ENCODE data around the gene TNS1. TPM values are rescaled to one million over a fixed set of nuclear protein-coding genes. Genes with fewer than 3 reads are reported as not detected.

The TNS1 gene
- total and polyA plus RNA-seq, 10 of the 15 experiments (the other 5 are each of a cell fraction or from before 2014, with no cell fraction given), result 0.05 to 0.44 TPM; not detected in 8

GRCh38 chr2:217829420-217829819 is 173.4 kb downstream of the TNS1 start (continued):
- no peak for TF ChIP-seq MXI1 (IDR thresholded peaks at IDR 0.05; ENCODE audit: low read depth, low read length)
- TF ChIP-seq SP1 (IDR thresholded peaks at IDR 0.05; ENCODE audit: low read depth, low read length), result no peak
- TF ChIP-seq RAD21 (IDR thresholded peaks at IDR 0.05; ENCODE audit: insufficient read depth, low read depth, low read length), result no peak
- no peak for TF ChIP-seq BHLHE40 (IDR thresholded peaks at IDR 0.05; ENCODE audit: borderline replicate concordance in 1 of 2, low read depth in 2 of 2, low read length in 1 of 2)
- TF ChIP-seq GATAD2B (conservative IDR thresholded peaks at IDR 0.05; ENCODE audit: low read depth), result no peak
- TF ChIP-seq KAT2A (conservative IDR thresholded peaks at IDR 0.05; ENCODE audit: control insufficient read depth, low read depth, low read length), result no peak
- TF ChIP-seq HDGF (IDR thresholded peaks at IDR 0.05), result no peak
- no peak for TF ChIP-seq PAX5 (IDR thresholded peaks at IDR 0.05; ENCODE audit: borderline replicate concordance, low read depth, low read length)

GRCh38 chr2:217828336-217828735 is 174.5 kb downstream of the TNS1 start:
- H3K27ac ChIP-seq (ENCODE audit: control insufficient read depth, insufficient read depth), result no peak overlapping the region
- TF ChIP-seq NR2C1 (IDR thresholded peaks at IDR 0.05) (no peak), PML (IDR thresholded peaks at IDR 0.05; ENCODE audit: low read length) (no peak), ZNF274 (IDR thresholded peaks at IDR 0.05; ENCODE audit: insufficient read depth, insufficient read length) (no peak)
- H3K79me2 ChIP-seq (ENCODE audit: control insufficient read depth, insufficient read depth, low read length), result no peaks in the 10 kb centered on the region
- ATAC-seq, result no peak
- POLR2A ChIA-PET, result no interaction called here
- no peaks in the 10 kb centered on the region for H4K20me1 ChIP-seq (ENCODE audit: control insufficient read depth, insufficient read depth)
- WGBS (ENCODE audit: insufficient coverage, insufficient replicate concordance, low lambda C conversion rate, missing lambda C conversion rate), result 2% methylated on average over 4 of the region's 4 CpGs
- H2AFZ ChIP-seq (ENCODE audit: control insufficient read depth, low read depth, low read length), result no peak overlapping the region
- intact Hi-C loops (cut with micrococcal nuclease; ENCODE audit: unreplicated experiment), result no loop called here
- BruUV-seq (replicated peaks), result no TSS peak
- no peak for DNase-seq (ENCODE audit: low read depth, low spot score)
- no peak for FAIRE-seq
- no peak overlapping the region for H3K4me2 ChIP-seq (ENCODE audit: control insufficient read depth, insufficient read depth)
- RAD21 ChIA-PET (ENCODE audit: unreplicated experiment), result no interaction called here
- H3K4me3 ChIP-seq, result no peak overlapping the region
- H3K9ac ChIP-seq (ENCODE audit: control insufficient read depth, insufficient read depth, low read length), result no peak overlapping the region
- in situ Hi-C loops (cut with MboI), result no loop called here
- no peaks in the 10 kb centered on the region for H3K9me3 ChIP-seq (replicated peaks; ENCODE audit: control insufficient read depth, insufficient read depth, low read length)
- CTCF ChIA-PET, result no interaction called here
- no peaks in the 10 kb centered on the region for H3K4me1 ChIP-seq (ENCODE audit: control insufficient read depth, insufficient read depth, low read length)
- SMC1A ChIA-PET (ENCODE audit: uncharacterized antibody, unreplicated experiment), result no interaction called here
- no peaks in the 10 kb centered on the region for H3K36me3 ChIP-seq (ENCODE audit: control insufficient read depth in 2 of 2, insufficient read depth in 2 of 2, low read length in 1 of 2)
- H3K27me3 ChIP-seq (replicated peaks in 1 of 2; ENCODE audit: control insufficient read depth in 2 of 2, insufficient read depth in 2 of 2, low read length in 1 of 2), result peaks cover 0 to 5% of the 10 kb centered on the region in 2 experiments; a peak in 3 of 4 replicates
